Ascending aorta (tissue), 2 donors: ENCODE results near the gene PLCD3. TPM values are rescaled to one million over a fixed set of nuclear protein-coding genes. Genes with fewer than 3 reads are reported as not detected.

Experiments
- DNase-seq, 2 donors: peaks; one replicate each; pipeline ENCODE4 v3.0.0-alpha.2; 2019; ENCODE audit warnings: low spot score in 2 of 2
- H3K27ac ChIP-seq, 2 donors: fragments of 200-600 bp; sonication (generic); one replicate each; pipeline ENCODE4 v1.5.1; 2016 to 2017; ENCODE audit warnings: mild to moderate bottlenecking in 1 of 2
- H3K27me3 ChIP-seq: fragments of 200-600 bp; sonication (generic); one replicate; pipeline ENCODE4 v1.5.1; 2017
- H3K36me3 ChIP-seq, 2 donors: fragments of 200-600 bp; sonication (generic); one replicate each; pipeline ENCODE4 v1.5.1; 2016
- H3K4me1 ChIP-seq, 2 donors: fragments of 200-600 bp; sonication (generic); one replicate each; pipeline ENCODE4 v1.5.1; 2016 to 2017; ENCODE audit warnings: mild to moderate bottlenecking in 1 of 2
- H3K4me3 ChIP-seq, 2 donors: fragments of 200-600 bp; sonication (generic); one replicate each; pipeline ENCODE4 v1.5.1; 2016 to 2017; ENCODE audit warnings: mild to moderate bottlenecking in 1 of 2
- H3K9me3 ChIP-seq, 2 donors: fragments of 200-600 bp; sonication (generic); one replicate each; pipeline ENCODE4 v1.5.1; 2016
- CTCF ChIP-seq, 3 experiments: fragments of 200-600 bp in 2 of 3; fragments of 450-650 bp in 1 of 3; sonication (generic) in 2 of 3; IDR thresholded peaks; one replicate each; pipeline ENCODE4 v1.5.1; 2016 to 2019; ENCODE audit warnings: antibody characterized with exemption in 3 of 3, mild to moderate bottlenecking in 1 of 3, moderate library complexity in 1 of 3
- intact Hi-C: fragments of 100-400 bp; cut with DNase I; formaldehyde crosslinking; loops from one replicate; pipeline ENCODE4 v1.15.1; 2023
- total RNA-seq: library from RNA; depleted of rRNA; stranded (reverse); fragments of >200 nt; gene quantifications from one replicate; pipeline ENCODE4 v1.1.0, GENCODE V29; 2016

PLCD3 gene
- total RNA-seq, 1 donor from 2014 or later = 65.5 TPM

GRCh38 chr17:45107293-45108010 is 24.9 kb downstream of the PLCD3 start:
- Histone ChIP-seq H3K9me3 (no peaks in the 10 kb centered on the region), H3K27me3 (no peaks in the 10 kb centered on the region), H3K27ac (peak overlapping the region; percentile 50 to 81), H3K4me1 (peaks cover 14 to 34% of the 10 kb centered on the region in 2 donors), H3K36me3 (peaks cover 56 to 65% of the 10 kb centered on the region in 2 donors), H3K4me3 (no peak overlapping the region)
- intact Hi-C loops = no loop called here
- no peak for DNase-seq
- no peak for TF ChIP-seq CTCF (IDR thresholded peaks at IDR 0.05)

GRCh38 chr17:45106582-45106981 is 25.7 kb downstream of the PLCD3 start:
- intact Hi-C loops = no loop called here
- TF ChIP-seq CTCF (IDR thresholded peaks at IDR 0.05) = no peak
- Histone ChIP-seq H3K9me3 (no peaks in the 10 kb centered on the region), H3K36me3 (peaks cover 60 to 67% of the 10 kb centered on the region in 2 donors), H3K4me1 (peaks cover 17 to 32% of the 10 kb centered on the region in 2 donors), H3K4me3 (no peak overlapping the region), H3K27me3 (no peaks in the 10 kb centered on the region), H3K27ac (peak overlapping the region; percentile 50 to 66)
- no peak for DNase-seq

GRCh38 chr17:45106096-45106495 is 26.2 kb downstream of the PLCD3 start:
- Histone ChIP-seq H3K4me3 (no peak overlapping the region), H3K36me3 (peaks cover 61 to 68% of the 10 kb centered on the region in 2 donors), H3K27me3 (no peaks in the 10 kb centered on the region), H3K9me3 (no peaks in the 10 kb centered on the region), H3K4me1 (peaks cover 16 to 27% of the 10 kb centered on the region in 2 donors), H3K27ac (peak overlapping the region; percentile 50 to 66)
- DNase-seq = no peak
- TF ChIP-seq CTCF (IDR thresholded peaks at IDR 0.05) = no peak
- intact Hi-C loops = no loop called here

- Histone ChIP-seq H3K4me3 (no peak overlapping the region), H3K9me3 (no peaks in the 10 kb centered on the region), H3K27ac (peak overlapping the region; percentile 17 to 50), H3K27me3 (no peaks in the 10 kb centered on the region), H3K36me3 (peaks cover 66 to 72% of the 10 kb centered on the region in 2 donors), H3K4me1 (peaks cover 9 to 17% of the 10 kb centered on the region in 2 donors)
- intact Hi-C loops = no loop called here
- no peak for TF ChIP-seq CTCF (IDR thresholded peaks at IDR 0.05)
- DNase-seq = no peak
Measured at GRCh38 chr17:45104907-45105624, 27.2 kb downstream of the PLCD3 start.

GRCh38 chr17:45104497-45104896 is 27.8 kb downstream of the PLCD3 start:
- no peak overlapping the region for H3K4me3 ChIP-seq
- peaks cover 9 to 15% of the 10 kb centered on the region in 2 donors for H3K4me1 ChIP-seq
- TF ChIP-seq CTCF (IDR thresholded peaks at IDR 0.05) = no peak
- H3K27me3 ChIP-seq = no peaks in the 10 kb centered on the region
- no peaks in the 10 kb centered on the region for H3K9me3 ChIP-seq
- DNase-seq = no peak
- peaks cover 71 to 78% of the 10 kb centered on the region in 2 donors for H3K36me3 ChIP-seq
- intact Hi-C loops = no loop called here
- peak overlapping the region; percentile 22 to 50 for H3K27ac ChIP-seq
